ENCODE results near the gene ASCL5. TPM values are rescaled to one million over a fixed set of nuclear protein-coding genes. Genes with fewer than 3 reads are reported as not detected.

ASCL5 gene
- total and polyA plus RNA-seq, 10 of the 15 experiments (the other 5 are each of a cell fraction or from before 2014, with no cell fraction given), result 0.04 TPM; not detected in 9

DNA sequence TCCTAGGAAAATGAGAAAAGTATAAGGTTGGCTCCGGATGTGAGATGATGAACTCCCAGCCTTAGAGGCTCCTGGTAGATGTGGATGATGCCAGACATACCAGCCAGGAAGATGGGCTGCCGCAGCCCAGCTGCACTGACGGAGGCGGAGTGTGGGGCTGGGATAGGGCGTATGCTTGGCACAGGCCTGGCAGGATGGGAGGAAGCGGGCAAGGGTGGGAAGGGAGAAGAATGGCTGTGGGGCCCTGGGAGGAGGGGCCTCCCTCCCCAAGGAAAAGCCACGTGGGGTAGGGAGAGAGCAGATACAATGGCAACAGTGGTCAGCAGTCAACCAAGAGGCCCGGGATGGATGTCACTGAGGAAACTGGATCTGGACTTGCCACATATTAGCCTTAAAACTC, 62.2 kb downstream of the ASCL5 start (continued):
- TF ChIP-seq, protein P1, sequence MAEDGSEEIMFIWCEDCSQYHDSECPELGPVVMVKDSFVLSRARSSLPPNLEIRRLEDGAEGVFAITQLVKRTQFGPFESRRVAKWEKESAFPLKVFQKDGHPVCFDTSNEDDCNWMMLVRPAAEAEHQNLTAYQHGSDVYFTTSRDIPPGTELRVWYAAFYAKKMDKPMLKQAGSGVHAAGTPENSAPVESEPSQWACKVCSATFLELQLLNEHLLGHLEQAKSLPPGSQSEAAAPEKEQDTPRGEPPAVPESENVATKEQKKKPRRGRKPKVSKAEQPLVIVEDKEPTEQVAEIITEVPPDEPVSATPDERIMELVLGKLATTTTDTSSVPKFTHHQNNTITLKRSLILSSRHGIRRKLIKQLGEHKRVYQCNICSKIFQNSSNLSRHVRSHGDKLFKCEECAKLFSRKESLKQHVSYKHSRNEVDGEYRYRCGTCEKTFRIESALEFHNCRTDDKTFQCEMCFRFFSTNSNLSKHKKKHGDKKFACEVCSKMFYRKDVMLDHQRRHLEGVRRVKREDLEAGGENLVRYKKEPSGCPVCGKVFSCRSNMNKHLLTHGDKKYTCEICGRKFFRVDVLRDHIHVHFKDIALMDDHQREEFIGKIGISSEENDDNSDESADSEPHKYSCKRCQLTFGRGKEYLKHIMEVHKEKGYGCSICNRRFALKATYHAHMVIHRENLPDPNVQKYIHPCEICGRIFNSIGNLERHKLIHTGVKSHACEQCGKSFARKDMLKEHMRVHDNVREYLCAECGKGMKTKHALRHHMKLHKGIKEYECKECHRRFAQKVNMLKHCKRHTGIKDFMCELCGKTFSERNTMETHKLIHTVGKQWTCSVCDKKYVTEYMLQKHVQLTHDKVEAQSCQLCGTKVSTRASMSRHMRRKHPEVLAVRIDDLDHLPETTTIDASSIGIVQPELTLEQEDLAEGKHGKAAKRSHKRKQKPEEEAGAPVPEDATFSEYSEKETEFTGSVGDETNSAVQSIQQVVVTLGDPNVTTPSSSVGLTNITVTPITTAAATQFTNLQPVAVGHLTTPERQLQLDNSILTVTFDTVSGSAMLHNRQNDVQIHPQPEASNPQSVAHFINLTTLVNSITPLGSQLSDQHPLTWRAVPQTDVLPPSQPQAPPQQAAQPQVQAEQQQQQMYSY (CRISPR knock-in tag; IDR thresholded peaks at IDR 0.05), result no peak
- TF ChIP-seq BMI1 (IDR thresholded peaks at IDR 0.05; ENCODE audit: borderline replicate concordance) (no peak), YBX1 (IDR thresholded peaks at IDR 0.05) (no peak), EP300 (IDR thresholded peaks at IDR 0.05; ENCODE audit: borderline replicate concordance in 1 of 2, control insufficient read depth in 1 of 2, low read depth in 2 of 2, low read length in 2 of 2) (no peak), TBL1XR1 (IDR thresholded peaks at IDR 0.05; ENCODE audit: low read depth, low read length) (no peak), MEF2B (IDR thresholded peaks at IDR 0.05; ENCODE audit: partially characterized antibody, poor library complexity, severe bottlenecking) (no peak), POLR2A (IDR thresholded peaks at IDR 0.05; ENCODE audit: low read depth, low read length) (no peak)
- TF ChIP-seq, protein P2, sequence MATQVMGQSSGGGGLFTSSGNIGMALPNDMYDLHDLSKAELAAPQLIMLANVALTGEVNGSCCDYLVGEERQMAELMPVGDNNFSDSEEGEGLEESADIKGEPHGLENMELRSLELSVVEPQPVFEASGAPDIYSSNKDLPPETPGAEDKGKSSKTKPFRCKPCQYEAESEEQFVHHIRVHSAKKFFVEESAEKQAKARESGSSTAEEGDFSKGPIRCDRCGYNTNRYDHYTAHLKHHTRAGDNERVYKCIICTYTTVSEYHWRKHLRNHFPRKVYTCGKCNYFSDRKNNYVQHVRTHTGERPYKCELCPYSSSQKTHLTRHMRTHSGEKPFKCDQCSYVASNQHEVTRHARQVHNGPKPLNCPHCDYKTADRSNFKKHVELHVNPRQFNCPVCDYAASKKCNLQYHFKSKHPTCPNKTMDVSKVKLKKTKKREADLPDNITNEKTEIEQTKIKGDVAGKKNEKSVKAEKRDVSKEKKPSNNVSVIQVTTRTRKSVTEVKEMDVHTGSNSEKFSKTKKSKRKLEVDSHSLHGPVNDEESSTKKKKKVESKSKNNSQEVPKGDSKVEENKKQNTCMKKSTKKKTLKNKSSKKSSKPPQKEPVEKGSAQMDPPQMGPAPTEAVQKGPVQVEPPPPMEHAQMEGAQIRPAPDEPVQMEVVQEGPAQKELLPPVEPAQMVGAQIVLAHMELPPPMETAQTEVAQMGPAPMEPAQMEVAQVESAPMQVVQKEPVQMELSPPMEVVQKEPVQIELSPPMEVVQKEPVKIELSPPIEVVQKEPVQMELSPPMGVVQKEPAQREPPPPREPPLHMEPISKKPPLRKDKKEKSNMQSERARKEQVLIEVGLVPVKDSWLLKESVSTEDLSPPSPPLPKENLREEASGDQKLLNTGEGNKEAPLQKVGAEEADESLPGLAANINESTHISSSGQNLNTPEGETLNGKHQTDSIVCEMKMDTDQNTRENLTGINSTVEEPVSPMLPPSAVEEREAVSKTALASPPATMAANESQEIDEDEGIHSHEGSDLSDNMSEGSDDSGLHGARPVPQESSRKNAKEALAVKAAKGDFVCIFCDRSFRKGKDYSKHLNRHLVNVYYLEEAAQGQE (IDR thresholded peaks at IDR 0.05; ENCODE audit: low read depth, low read length), result no peak

Other genes starting within 250 kb of the ASCL5 start
- 9.8 and 13.0 TPM in 2 replicates for gene INAVA, start 232.3 kb downstream of the ASCL5 start, total RNA-seq (2014; rRNA removed)
- gene INAVA, start 232.3 kb downstream of the ASCL5 start, total RNA-seq (2014; rRNA removed; fragmentation: Illumina TruSeq; extraction: Trizol), result 3.9 and 4.4 TPM in 2 replicates
- gene INAVA, start 232.3 kb downstream of the ASCL5 start, total RNA-seq (2021), result 14.0 and 14.8 TPM in 2 replicates
- 8.1 and 12.9 TPM in 2 replicates for gene INAVA, start 232.3 kb downstream of the ASCL5 start, polyA plus RNA-seq (2011; rRNA removed)
- gene INAVA, start 232.3 kb downstream of the ASCL5 start, polyA plus RNA-seq (2014; fragmentation: Illumina TruSeq; extraction: Trizol), result 7.5 and 9.2 TPM in 2 replicates
- 1 to 10 TPM; 7.0 to 9.9 TPM for gene INAVA, start 232.3 kb downstream of the ASCL5 start, polyA plus RNA-seq (2014; fragmentation: Nextera tagmentation; extraction: Ambion mirVana)
- gene INAVA, start 232.3 kb downstream of the ASCL5 start, polyA plus RNA-seq (2014; rRNA removed), result 12.2 and 15.4 TPM in 2 replicates
- gene INAVA, start 232.3 kb downstream of the ASCL5 start, polyA plus RNA-seq (2016; fragmentation: Nextera tagmentation; extraction: Ambion mirVana), result 1 to 10 TPM; 3.6 to 5.3 TPM
- 22.2 and 24.9 TPM in 2 replicates for gene KIF21B, start 103.5 kb downstream of the ASCL5 start, total RNA-seq (2014; rRNA removed)
- gene KIF21B, start 103.5 kb downstream of the ASCL5 start, total RNA-seq (2014; rRNA removed; fragmentation: Illumina TruSeq; extraction: Trizol), result 13.5 and 16.1 TPM in 2 replicates
- gene KIF21B, start 103.5 kb downstream of the ASCL5 start, total RNA-seq (2021), result 44.4 and 47.7 TPM in 2 replicates
- 6.2 and 9.2 TPM in 2 replicates for gene KIF21B, start 103.5 kb downstream of the ASCL5 start, polyA plus RNA-seq (2011; rRNA removed)
- 13.1 and 24.3 TPM in 2 replicates for gene KIF21B, start 103.5 kb downstream of the ASCL5 start, polyA plus RNA-seq (2014; fragmentation: Illumina TruSeq; extraction: Trizol)
- gene KIF21B, start 103.5 kb downstream of the ASCL5 start, polyA plus RNA-seq (2014; fragmentation: Nextera tagmentation; extraction: Ambion mirVana), result 1 to 10 TPM; 2.3 to 2.9 TPM
- gene KIF21B, start 103.5 kb downstream of the ASCL5 start, polyA plus RNA-seq (2014; rRNA removed), result 33.3 and 36.8 TPM in 2 replicates
- 1 to 10 TPM; 4.4 to 5.2 TPM for gene KIF21B, start 103.5 kb downstream of the ASCL5 start, polyA plus RNA-seq (2016; fragmentation: Nextera tagmentation; extraction: Ambion mirVana)
- under 0.01 TPM in 2 replicates for gene CACNA1S, start 14.8 kb downstream of the ASCL5 start, total RNA-seq (2014; rRNA removed)
- gene CACNA1S, start 14.8 kb downstream of the ASCL5 start, total RNA-seq (2014; rRNA removed; fragmentation: Illumina TruSeq; extraction: Trizol), result not detected in 2 replicates
- not detected in 2 replicates for gene CACNA1S, start 14.8 kb downstream of the ASCL5 start, total RNA-seq (2021)
- gene CACNA1S, start 14.8 kb downstream of the ASCL5 start, polyA plus RNA-seq (2011; rRNA removed), result not detected in 2 replicates
- gene CACNA1S, start 14.8 kb downstream of the ASCL5 start, polyA plus RNA-seq (2014; fragmentation: Illumina TruSeq; extraction: Trizol), result 0.01 TPM in 1 of 2 replicates, not detected in the other
- under 1 TPM in 1 of 2 experiments, not detected in 1; 0.02 TPM for gene CACNA1S, start 14.8 kb downstream of the ASCL5 start, polyA plus RNA-seq (2014; fragmentation: Nextera tagmentation; extraction: Ambion mirVana)
- gene CACNA1S, start 14.8 kb downstream of the ASCL5 start, polyA plus RNA-seq (2014; rRNA removed), result 0.01 TPM in 1 of 2 replicates, not detected in the other
- under 1 TPM in 1 of 2 experiments, not detected in 1; 0.04 TPM for gene CACNA1S, start 14.8 kb downstream of the ASCL5 start, polyA plus RNA-seq (2016; fragmentation: Nextera tagmentation; extraction: Ambion mirVana)
- gene TMEM9, start 27.3 kb upstream of the ASCL5 start, total RNA-seq (2014; rRNA removed), result 22.3 and 23.3 TPM in 2 replicates
- 6.9 and 7.2 TPM in 2 replicates for gene TMEM9, start 27.3 kb upstream of the ASCL5 start, total RNA-seq (2014; rRNA removed; fragmentation: Illumina TruSeq; extraction: Trizol)
- 17.2 and 18.0 TPM in 2 replicates for gene TMEM9, start 27.3 kb upstream of the ASCL5 start, total RNA-seq (2021)
- 25.3 and 46.1 TPM in 2 replicates for gene TMEM9, start 27.3 kb upstream of the ASCL5 start, polyA plus RNA-seq (2011; rRNA removed)
- 3.5 and 8.1 TPM in 2 replicates for gene TMEM9, start 27.3 kb upstream of the ASCL5 start, polyA plus RNA-seq (2014; fragmentation: Illumina TruSeq; extraction: Trizol)
- 10 to 100 TPM in 1 of 2 experiments, 1 to 10 TPM in 1; 8.1 to 11.3 TPM for gene TMEM9, start 27.3 kb upstream of the ASCL5 start, polyA plus RNA-seq (2014; fragmentation: Nextera tagmentation; extraction: Ambion mirVana)
- gene TMEM9, start 27.3 kb upstream of the ASCL5 start, polyA plus RNA-seq (2014; rRNA removed), result 17.4 and 19.0 TPM in 2 replicates
- gene TMEM9, start 27.3 kb upstream of the ASCL5 start, polyA plus RNA-seq (2016; fragmentation: Nextera tagmentation; extraction: Ambion mirVana), result 10 to 100 TPM; 18.8 to 25.2 TPM
- not detected in 2 replicates for gene IGFN1, start 63.6 kb upstream of the ASCL5 start, total RNA-seq (2014; rRNA removed)
- not detected in 2 replicates for gene IGFN1, start 63.6 kb upstream of the ASCL5 start, total RNA-seq (2014; rRNA removed; fragmentation: Illumina TruSeq; extraction: Trizol)
- gene IGFN1, start 63.6 kb upstream of the ASCL5 start, total RNA-seq (2021), result not detected in 2 replicates
- gene IGFN1, start 63.6 kb upstream of the ASCL5 start, polyA plus RNA-seq (2011; rRNA removed), result not detected in 2 replicates
- not detected in 2 replicates for gene IGFN1, start 63.6 kb upstream of the ASCL5 start, polyA plus RNA-seq (2014; fragmentation: Illumina TruSeq; extraction: Trizol)
- gene IGFN1, start 63.6 kb upstream of the ASCL5 start, polyA plus RNA-seq (2014; fragmentation: Nextera tagmentation; extraction: Ambion mirVana), result not detected
- gene IGFN1, start 63.6 kb upstream of the ASCL5 start, polyA plus RNA-seq (2014; rRNA removed), result not detected in 2 replicates
- not detected for gene IGFN1, start 63.6 kb upstream of the ASCL5 start, polyA plus RNA-seq (2016; fragmentation: Nextera tagmentation; extraction: Ambion mirVana)
- gene PKP1, start 156.3 kb upstream of the ASCL5 start, total RNA-seq (2014; rRNA removed), result not detected in 2 replicates
- gene PKP1, start 156.3 kb upstream of the ASCL5 start, total RNA-seq (2014; rRNA removed; fragmentation: Illumina TruSeq; extraction: Trizol), result not detected in 2 replicates
- not detected in 2 replicates for gene PKP1, start 156.3 kb upstream of the ASCL5 start, total RNA-seq (2021)
- 0.03 TPM in 1 of 2 replicates, not detected in the other for gene PKP1, start 156.3 kb upstream of the ASCL5 start, polyA plus RNA-seq (2011; rRNA removed)
- not detected in 2 replicates for gene PKP1, start 156.3 kb upstream of the ASCL5 start, polyA plus RNA-seq (2014; fragmentation: Illumina TruSeq; extraction: Trizol)
- gene PKP1, start 156.3 kb upstream of the ASCL5 start, polyA plus RNA-seq (2014; fragmentation: Nextera tagmentation; extraction: Ambion mirVana), result not detected
- gene PKP1, start 156.3 kb upstream of the ASCL5 start, polyA plus RNA-seq (2014; rRNA removed), result not detected in 2 replicates
- gene PKP1, start 156.3 kb upstream of the ASCL5 start, polyA plus RNA-seq (2016; fragmentation: Nextera tagmentation; extraction: Ambion mirVana), result not detected